Measurements from ENCODE around the gene DAZAP1. TPM values are rescaled to one million over a fixed set of nuclear protein-coding genes. Genes with fewer than 3 reads are reported as not detected.

Gene DAZAP1
- total and polyA plus RNA-seq, 7 donors: 28.2 to 132 (median 51.1) TPM

GRCh38 chr19:1377176-1377964 is 30.0 kb upstream of the DAZAP1 start:
- H3K4me3 ChIP-seq: no peak overlapping the region
- no peak for TF ChIP-seq POLR2A (IDR thresholded peaks at IDR 0.05)
- no peak for TF ChIP-seq POLR2AphosphoS5 (IDR thresholded peaks at IDR 0.05)
- TF ChIP-seq EP300 (IDR thresholded peaks at IDR 0.05): no peak
- TF ChIP-seq CTCF (IDR thresholded peaks at IDR 0.05): no peak
- H3K9me3 ChIP-seq: no peaks in the 10 kb centered on the region
- DNase-seq: no peak
- no peak overlapping the region for H3K27ac ChIP-seq
- intact Hi-C loops (cut with DNase I): no loop called here
- H3K36me3 ChIP-seq: peaks cover 6 to 41% (median 14%) of the 10 kb centered on the region in 4 donors
- 96 to 97% methylated on average over 43 of the region's 43 CpGs for WGBS, 2 donors
- no peaks in the 10 kb centered on the region for H3K27me3 ChIP-seq
- peaks cover 0 to 15% (median 10%) of the 10 kb centered on the region in 4 donors for H3K4me1 ChIP-seq

GRCh38 chr19:1377965-1378785 is 29.2 kb upstream of the DAZAP1 start:
- Histone ChIP-seq H3K4me1 (peaks cover 0 to 16% (median 6%) of the 10 kb centered on the region in 4 donors), H3K4me3 (no peak overlapping the region), H3K27me3 (no peaks in the 10 kb centered on the region), H3K27ac (no peak overlapping the region), H3K9me3 (no peaks in the 10 kb centered on the region), H3K36me3 (peaks cover 2 to 33% (median 10%) of the 10 kb centered on the region in 4 donors)
- WGBS, 2 donors: 86 to 89% methylated on average over 33 of the region's 33 CpGs
- intact Hi-C loops (cut with DNase I): no loop called here
- no peak for DNase-seq
- TF ChIP-seq POLR2AphosphoS5 (IDR thresholded peaks at IDR 0.05) (no peak), CTCF (IDR thresholded peaks at IDR 0.05) (no peak), EP300 (IDR thresholded peaks at IDR 0.05) (no peak), POLR2A (IDR thresholded peaks at IDR 0.05) (no peak)

GRCh38 chr19:1379126-1379905 is 28.1 kb upstream of the DAZAP1 start:
- intact Hi-C loops (cut with DNase I): no loop called here
- Histone ChIP-seq H3K27me3 (no peaks in the 10 kb centered on the region), H3K4me3 (no peak overlapping the region), H3K27ac (no peak overlapping the region), H3K4me1 (peaks cover 0 to 10% (median 1%) of the 10 kb centered on the region in 4 donors), H3K9me3 (no peaks in the 10 kb centered on the region), H3K36me3 (peaks cover 0 to 22% (median 9%) of the 10 kb centered on the region in 4 donors)
- WGBS, 2 donors: 82 to 85% methylated on average over 27 of the region's 27 CpGs
- TF ChIP-seq EP300 (IDR thresholded peaks at IDR 0.05) (no peak), POLR2A (IDR thresholded peaks at IDR 0.05) (no peak), POLR2AphosphoS5 (IDR thresholded peaks at IDR 0.05) (no peak), CTCF (IDR thresholded peaks at IDR 0.05) (no peak)
- no peak for DNase-seq

- H3K27ac ChIP-seq: no peak overlapping the region
- TF ChIP-seq POLR2AphosphoS5 (IDR thresholded peaks at IDR 0.05) (no peak), EP300 (IDR thresholded peaks at IDR 0.05) (no peak), POLR2A (IDR thresholded peaks at IDR 0.05) (no peak), CTCF (IDR thresholded peaks at IDR 0.05) (no peak)
- peaks cover 0 to 17% (median 8%) of the 10 kb centered on the region in 4 donors for H3K4me1 ChIP-seq
- WGBS, 2 donors: 70 to 78% methylated on average over 12 of the region's 12 CpGs
- H3K4me3 ChIP-seq: no peak overlapping the region
- H3K9me3 ChIP-seq: no peaks in the 10 kb centered on the region
- no peaks in the 10 kb centered on the region for H3K27me3 ChIP-seq
- intact Hi-C loops (cut with DNase I): loop anchor here (5.0 kb wide), 1 partner anchor 103 kb away; the partner anchor contains the start of gene FAM174C
- H3K36me3 ChIP-seq: peaks cover 0 to 19% (median 9%) of the 10 kb centered on the region in 4 donors
- no peak for DNase-seq
Measured at GRCh38 chr19:1379961-1380489, 27.4 kb upstream of the DAZAP1 start.
